Effector memory CD8-positive, alpha-beta T cell (primary cell): ENCODE data around the gene ADAMTS7.
"Not testable (repeated sequence)": the region's sequence is repeated elsewhere in the genome, so short reads cannot be mapped to it uniquely, and the experiment has no call there.

Experiments
- ATAC-seq: fragments of 150-1000 bp; cut with Tn5 transposase; replicated peaks from 2 replicates; pipeline ENCODE4 v1.10.0; 2021; ENCODE audit warnings: mild to moderate bottlenecking, moderate library complexity
- DNase-seq, 3 experiments: peaks; one replicate each; pipeline ENCODE4 v3.0.0; 2021
- H3K27ac Mint-ChIP-seq, 2 donors: one replicate each; pipeline ENCODE4 v1.8.0; 2022; ENCODE audit warnings: mild to moderate bottlenecking in 2 of 2, mixed read lengths in 2 of 2, moderate library complexity in 2 of 2
- H3K27me3 Mint-ChIP-seq, 2 donors: one replicate each; pipeline ENCODE4 v1.8.0; 2022; ENCODE audit warnings: mixed read lengths in 2 of 2
- H3K36me3 Mint-ChIP-seq: one replicate; pipeline ENCODE4 v1.8.0; 2022; ENCODE audit warnings: mild to moderate bottlenecking, moderate library complexity, mixed read lengths; ENCODE audit not compliant: insufficient read depth
- H3K4me1 Mint-ChIP-seq, 2 donors: one replicate each; pipeline ENCODE4 v1.8.0; 2022; ENCODE audit warnings: low read depth in 2 of 2, mixed read lengths in 2 of 2
- H3K4me3 Mint-ChIP-seq, 2 donors: one replicate each; pipeline ENCODE4 v1.8.0; 2022; ENCODE audit warnings: mild to moderate bottlenecking in 2 of 2, mixed read lengths in 2 of 2, moderate library complexity in 2 of 2
- H3K9me3 Mint-ChIP-seq, 2 donors: one replicate each; pipeline ENCODE4 v1.8.0; 2022; ENCODE audit warnings: mixed read lengths in 2 of 2

The ADAMTS7 gene

GRCh38 chr15:78841376-78841706, 30.1 kb upstream of the ADAMTS7 start:
- no peak overlapping the region for H3K4me3 Mint-ChIP-seq
- no peaks in the 10 kb centered on the region for H3K9me3 Mint-ChIP-seq
- ATAC-seq (no peak), DNase-seq (no peak)
- H3K4me1 Mint-ChIP-seq, result peaks cover 0 to 3% of the 10 kb centered on the region in 2 donors
- H3K27ac Mint-ChIP-seq, result no peak overlapping the region
- no peaks in the 10 kb centered on the region for H3K36me3 Mint-ChIP-seq
- peaks cover under 1 to 10% of the 10 kb centered on the region in 2 donors for H3K27me3 Mint-ChIP-seq

- Mint-ChIP-seq H3K9me3 (no peaks in the 10 kb centered on the region), H3K27me3 (peaks cover 6 to 15% of the 10 kb centered on the region in 2 donors), H3K4me1 (peaks cover 0 to 3% of the 10 kb centered on the region in 2 donors), H3K36me3 (no peaks in the 10 kb centered on the region), H3K4me3 (no peak overlapping the region), H3K27ac (no peak overlapping the region)
- ATAC-seq, result no peak
- no peak for DNase-seq
These were observed 29.6 kb upstream of the ADAMTS7 start for GRCh38 chr15:78840661-78841375.

GRCh38 chr15:78839151-78839550, 27.9 kb upstream of the ADAMTS7 start:
- H3K27me3 Mint-ChIP-seq, result peaks cover 9 to 22% of the 10 kb centered on the region in 2 donors
- H3K9me3 Mint-ChIP-seq, H3K27ac Mint-ChIP-seq, H3K4me1 Mint-ChIP-seq, H3K4me3 Mint-ChIP-seq, DNase-seq, H3K36me3 Mint-ChIP-seq, ATAC-seq: not testable (repeated sequence)

- H3K9me3 Mint-ChIP-seq, result no peaks in the 10 kb centered on the region
- ATAC-seq, result no peak
- peak overlapping the region; percentile 57 to 66 for H3K27ac Mint-ChIP-seq
- no peaks in the 10 kb centered on the region for H3K36me3 Mint-ChIP-seq
- peaks cover 0 to 2% of the 10 kb centered on the region in 2 donors for H3K4me1 Mint-ChIP-seq
- H3K27me3 Mint-ChIP-seq, result peaks cover 9 to 24% of the 10 kb centered on the region in 2 donors
- H3K4me3 Mint-ChIP-seq, result no peak overlapping the region
- no peak for DNase-seq
These were observed 27.2 kb upstream of the ADAMTS7 start for GRCh38 chr15:78838489-78838888.

GRCh38 chr15:78837543-78837942, 26.3 kb upstream of the ADAMTS7 start:
- no peak for ATAC-seq
- H3K4me1 Mint-ChIP-seq, result peaks cover 0 to 2% of the 10 kb centered on the region in 2 donors
- no peak overlapping the region for H3K4me3 Mint-ChIP-seq
- H3K27me3 Mint-ChIP-seq, result peaks cover 18 to 34% of the 10 kb centered on the region in 2 donors
- H3K9me3 Mint-ChIP-seq, result no peaks in the 10 kb centered on the region
- no peaks in the 10 kb centered on the region for H3K36me3 Mint-ChIP-seq
- no peak overlapping the region for H3K27ac Mint-ChIP-seq
- DNase-seq, result no peak

GRCh38 chr15:78837131-78837530, 25.9 kb upstream of the ADAMTS7 start:
- Mint-ChIP-seq H3K36me3 (no peaks in the 10 kb centered on the region), H3K27ac (no peak overlapping the region), H3K9me3 (no peaks in the 10 kb centered on the region), H3K4me3 (no peak overlapping the region), H3K27me3 (peaks cover 22 to 38% of the 10 kb centered on the region in 2 donors), H3K4me1 (peaks cover 0 to 2% of the 10 kb centered on the region in 2 donors)
- ATAC-seq, result no peak
- DNase-seq, result no peak

GRCh38 chr15:78836333-78836732, 25.1 kb upstream of the ADAMTS7 start:
- Mint-ChIP-seq H3K27ac (no peak overlapping the region), H3K4me1 (peaks cover 0 to 2% of the 10 kb centered on the region in 2 donors), H3K27me3 (peaks cover 27 to 46% of the 10 kb centered on the region in 2 donors), H3K4me3 (no peak overlapping the region), H3K9me3 (no peaks in the 10 kb centered on the region), H3K36me3 (no peaks in the 10 kb centered on the region)
- no peak for ATAC-seq
- DNase-seq, result no peak

- DNase-seq, result no peak
- Mint-ChIP-seq H3K36me3 (no peaks in the 10 kb centered on the region), H3K4me1 (peaks cover 0 to 8% of the 10 kb centered on the region in 2 donors), H3K27ac (no peak overlapping the region), H3K4me3 (peak overlapping the region in 1 of 2 donors; percentile 77), H3K27me3 (peaks cover 27 to 58% of the 10 kb centered on the region in 2 donors), H3K9me3 (no peaks in the 10 kb centered on the region)
- ATAC-seq, result no peak
These were observed 20.3 kb upstream of the ADAMTS7 start for GRCh38 chr15:78831229-78832207.

- Mint-ChIP-seq H3K36me3 (no peaks in the 10 kb centered on the region), H3K27ac (no peak overlapping the region), H3K4me1 (peaks cover 0 to 8% of the 10 kb centered on the region in 2 donors), H3K9me3 (no peaks in the 10 kb centered on the region), H3K27me3 (peaks cover 20 to 51% of the 10 kb centered on the region in 2 donors), H3K4me3 (peak overlapping the region in 1 of 2 donors; percentile 77)
- peak; percentile 39 for ATAC-seq
- no peak for DNase-seq
These were observed 19.4 kb upstream of the ADAMTS7 start for GRCh38 chr15:78830514-78831228.

GRCh38 chr15:78828920-78829319, 17.7 kb upstream of the ADAMTS7 start:
- H3K4me1 Mint-ChIP-seq, result peaks cover 0 to 8% of the 10 kb centered on the region in 2 donors
- DNase-seq (no peak), ATAC-seq (no peak)
- H3K36me3 Mint-ChIP-seq, result no peaks in the 10 kb centered on the region
- H3K4me3 Mint-ChIP-seq, result no peak overlapping the region
- no peak overlapping the region for H3K27ac Mint-ChIP-seq
- peaks cover 19 to 45% of the 10 kb centered on the region in 2 donors for H3K27me3 Mint-ChIP-seq
- H3K9me3 Mint-ChIP-seq, result no peaks in the 10 kb centered on the region

- Mint-ChIP-seq H3K4me3 (no peak overlapping the region), H3K27ac (no peak overlapping the region), H3K4me1 (no peaks in the 10 kb centered on the region), H3K9me3 (no peaks in the 10 kb centered on the region), H3K36me3 (peaks cover 4% of the 10 kb centered on the region), H3K27me3 (peaks cover 0 to 37% of the 10 kb centered on the region in 2 donors)
- DNase-seq, result no peak
- ATAC-seq, result no peak
These were observed 11.2 kb upstream of the ADAMTS7 start for GRCh38 chr15:78822514-78822913.

GRCh38 chr15:78811825-78812183, 540 bp upstream of the ADAMTS7 start:
- Mint-ChIP-seq H3K9me3 (no peaks in the 10 kb centered on the region), H3K4me3 (peak overlapping the region; percentile 74 to 79), H3K27me3 (peaks cover 45 to 66% of the 10 kb centered on the region in 2 donors), H3K27ac (peak overlapping the region in 1 of 2 donors; percentile 1), H3K36me3 (peaks cover 3% of the 10 kb centered on the region), H3K4me1 (peaks cover 14 to 18% of the 10 kb centered on the region in 2 donors)
- DNase-seq, result peak in 1 of 3 experiments; percentile 8
- peak; percentile 37 for ATAC-seq
